Osteoblast (primary cell): Measurements from ENCODE around the gene OPCML. TPM values are rescaled to one million over a fixed set of nuclear protein-coding genes. Genes with fewer than 3 reads are reported as not detected.

Experiments used
- DNase-seq: peaks from one replicate; pipeline ENCODE4 v3.0.0; 2011; ENCODE audit warnings: low spot score, mixed read lengths; ENCODE audit not compliant: insufficient read length; ENCODE audit errors: missing footprints
- H2AFZ ChIP-seq: 2 replicates; pipeline ENCODE4 v1.6.0; 2011; ENCODE audit warnings: mild to moderate bottlenecking, low read length
- H3K27ac ChIP-seq: 2 replicates; pipeline ENCODE4 v1.5.1; 2011; ENCODE audit warnings: mild to moderate bottlenecking, low read depth, low read length, moderate library complexity
- H3K27me3 ChIP-seq: 2 replicates; pipeline ENCODE4 v1.6.0; 2012; ENCODE audit warnings: mild to moderate bottlenecking, control low read depth, inconsistent platforms, low read length, moderate library complexity; ENCODE audit not compliant: insufficient read depth
- H3K36me3 ChIP-seq: 2 replicates; pipeline ENCODE4 v1.5.1; 2011; ENCODE audit warnings: mild to moderate bottlenecking, low read length, control low read depth, moderate library complexity; ENCODE audit not compliant: insufficient read depth
- H3K4me1 ChIP-seq: 2 replicates; pipeline ENCODE4 v1.5.1; 2011; ENCODE audit warnings: mild to moderate bottlenecking, low read length, control low read depth, moderate library complexity; ENCODE audit not compliant: insufficient read depth
- H3K4me2 ChIP-seq: 2 replicates; pipeline ENCODE4 v1.6.0; 2011; ENCODE audit warnings: mild to moderate bottlenecking, low read length; ENCODE audit not compliant: insufficient read depth
- H3K4me3 ChIP-seq: fragments of 200-600 bp; sonication (generic); 3 replicates; pipeline ENCODE4 v1.5.1; 2012; ENCODE audit warnings: mild to moderate bottlenecking, low read length, inconsistent platforms; ENCODE audit not compliant: insufficient read depth
- H3K79me2 ChIP-seq: 2 replicates; pipeline ENCODE4 v1.6.0; 2012; ENCODE audit warnings: mild to moderate bottlenecking, low read length, control low read depth, inconsistent platforms; ENCODE audit not compliant: insufficient read depth
- H3K9me3 ChIP-seq: 2 replicates; pipeline ENCODE4 v1.5.1; 2011; ENCODE audit warnings: low read depth, low read length, control low read depth
- H4K20me1 ChIP-seq: 2 replicates; pipeline ENCODE4 v1.6.0; 2012; ENCODE audit warnings: mild to moderate bottlenecking, low read length, control low read depth; ENCODE audit not compliant: insufficient read depth
- CTCF ChIP-seq: IDR thresholded peaks from 2 replicates; pipeline ENCODE4 v1.5.1; 2011; ENCODE audit warnings: mild to moderate bottlenecking, low read depth, low read length, moderate library complexity; ENCODE audit errors: extremely low read depth
- total RNA-seq: library from RNA; depleted of rRNA; stranded (reverse); fragments of >200 nt; gene quantifications from 2 replicates; pipeline ENCODE4 v1.2.3, GENCODE V29; 2012

OPCML gene
- total RNA-seq, 1 donor = 0.36 TPM

- no peak for DNase-seq
- Histone ChIP-seq H3K27ac (no peak overlapping the region), H2AFZ (no peak overlapping the region), H3K4me1 (no peaks in the 10 kb centered on the region), H3K27me3 (no peaks in the 10 kb centered on the region), H4K20me1 (no peaks in the 10 kb centered on the region), H3K9me3 (no peaks in the 10 kb centered on the region), H3K4me3 (no peak overlapping the region), H3K36me3 (no peaks in the 10 kb centered on the region), H3K79me2 (no peaks in the 10 kb centered on the region), H3K4me2 (no peak overlapping the region)
- TF ChIP-seq CTCF = no peak
These were observed 324.3 kb downstream of the OPCML start for GRCh38 chr11:133207995-133208394.

- H3K27ac ChIP-seq = no peak overlapping the region
- TF ChIP-seq CTCF = no peak
- H2AFZ ChIP-seq = no peak overlapping the region
- no peaks in the 10 kb centered on the region for H3K36me3 ChIP-seq
- no peak overlapping the region for H3K4me3 ChIP-seq
- H3K4me1 ChIP-seq = no peaks in the 10 kb centered on the region
- H3K79me2 ChIP-seq = no peaks in the 10 kb centered on the region
- H3K9me3 ChIP-seq = no peaks in the 10 kb centered on the region
- DNase-seq = no peak
- H3K27me3 ChIP-seq = no peaks in the 10 kb centered on the region
- H4K20me1 ChIP-seq = no peaks in the 10 kb centered on the region
- no peak overlapping the region for H3K4me2 ChIP-seq
These were observed 325.8 kb downstream of the OPCML start for GRCh38 chr11:133206313-133207005.

- H3K4me1 ChIP-seq = no peaks in the 10 kb centered on the region
- no peaks in the 10 kb centered on the region for H4K20me1 ChIP-seq
- H3K9me3 ChIP-seq = no peaks in the 10 kb centered on the region
- H3K27me3 ChIP-seq = no peaks in the 10 kb centered on the region
- no peak overlapping the region for H3K27ac ChIP-seq
- DNase-seq = no peak
- H3K4me3 ChIP-seq = no peak overlapping the region
- H3K4me2 ChIP-seq = no peak overlapping the region
- no peak for TF ChIP-seq CTCF
- H3K36me3 ChIP-seq = no peaks in the 10 kb centered on the region
- no peaks in the 10 kb centered on the region for H3K79me2 ChIP-seq
- no peak overlapping the region for H2AFZ ChIP-seq
These were observed 328.1 kb downstream of the OPCML start for GRCh38 chr11:133204158-133204557.

GRCh38 chr11:133202816-133203215 is 329.5 kb downstream of the OPCML start:
- H3K27ac ChIP-seq = no peak overlapping the region
- TF ChIP-seq CTCF = no peak
- H3K27me3 ChIP-seq = no peaks in the 10 kb centered on the region
- H4K20me1 ChIP-seq = no peaks in the 10 kb centered on the region
- H3K4me3 ChIP-seq = no peak overlapping the region
- no peaks in the 10 kb centered on the region for H3K36me3 ChIP-seq
- H3K4me2 ChIP-seq = no peak overlapping the region
- no peaks in the 10 kb centered on the region for H3K4me1 ChIP-seq
- no peaks in the 10 kb centered on the region for H3K79me2 ChIP-seq
- H3K9me3 ChIP-seq = no peaks in the 10 kb centered on the region
- H2AFZ ChIP-seq = no peak overlapping the region
- no peak for DNase-seq
